ENCODE data around the gene SPATA17. TPM values are rescaled to one million over a fixed set of nuclear protein-coding genes. Genes with fewer than 3 reads are reported as not detected.

Gene SPATA17
- total and polyA plus RNA-seq, 10 of the 15 experiments (the other 5 are each of a cell fraction or from before 2014, with no cell fraction given): 0.08 to 0.27 (median 0.11) TPM; not detected in 6

GRCh38 chr1:217875229-217875628, 244.1 kb downstream of the SPATA17 start (continued):
- no peak for TF ChIP-seq PBX3 (IDR thresholded peaks at IDR 0.05; ENCODE audit: insufficient replicate concordance, low read depth, low read length)
- TF ChIP-seq, protein P1, sequence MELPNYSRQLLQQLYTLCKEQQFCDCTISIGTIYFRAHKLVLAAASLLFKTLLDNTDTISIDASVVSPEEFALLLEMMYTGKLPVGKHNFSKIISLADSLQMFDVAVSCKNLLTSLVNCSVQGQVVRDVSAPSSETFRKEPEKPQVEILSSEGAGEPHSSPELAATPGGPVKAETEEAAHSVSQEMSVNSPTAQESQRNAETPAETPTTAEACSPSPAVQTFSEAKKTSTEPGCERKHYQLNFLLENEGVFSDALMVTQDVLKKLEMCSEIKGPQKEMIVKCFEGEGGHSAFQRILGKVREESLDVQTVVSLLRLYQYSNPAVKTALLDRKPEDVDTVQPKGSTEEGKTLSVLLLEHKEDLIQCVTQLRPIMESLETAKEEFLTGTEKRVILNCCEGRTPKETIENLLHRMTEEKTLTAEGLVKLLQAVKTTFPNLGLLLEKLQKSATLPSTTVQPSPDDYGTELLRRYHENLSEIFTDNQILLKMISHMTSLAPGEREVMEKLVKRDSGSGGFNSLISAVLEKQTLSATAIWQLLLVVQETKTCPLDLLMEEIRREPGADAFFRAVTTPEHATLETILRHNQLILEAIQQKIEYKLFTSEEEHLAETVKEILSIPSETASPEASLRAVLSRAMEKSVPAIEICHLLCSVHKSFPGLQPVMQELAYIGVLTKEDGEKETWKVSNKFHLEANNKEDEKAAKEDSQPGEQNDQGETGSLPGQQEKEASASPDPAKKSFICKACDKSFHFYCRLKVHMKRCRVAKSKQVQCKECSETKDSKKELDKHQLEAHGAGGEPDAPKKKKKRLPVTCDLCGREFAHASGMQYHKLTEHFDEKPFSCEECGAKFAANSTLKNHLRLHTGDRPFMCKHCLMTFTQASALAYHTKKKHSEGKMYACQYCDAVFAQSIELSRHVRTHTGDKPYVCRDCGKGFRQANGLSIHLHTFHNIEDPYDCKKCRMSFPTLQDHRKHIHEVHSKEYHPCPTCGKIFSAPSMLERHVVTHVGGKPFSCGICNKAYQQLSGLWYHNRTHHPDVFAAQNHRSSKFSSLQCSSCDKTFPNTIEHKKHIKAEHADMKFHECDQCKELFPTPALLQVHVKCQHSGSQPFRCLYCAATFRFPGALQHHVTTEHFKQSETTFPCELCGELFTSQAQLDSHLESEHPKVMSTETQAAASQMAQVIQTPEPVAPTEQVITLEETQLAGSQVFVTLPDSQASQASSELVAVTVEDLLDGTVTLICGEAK (IDR thresholded peaks at IDR 0.05; ENCODE audit: borderline replicate concordance): no peak
- no peak for TF ChIP-seq NFYB (IDR thresholded peaks at IDR 0.05; ENCODE audit: insufficient read depth, low read depth, low read length)

DNA sequence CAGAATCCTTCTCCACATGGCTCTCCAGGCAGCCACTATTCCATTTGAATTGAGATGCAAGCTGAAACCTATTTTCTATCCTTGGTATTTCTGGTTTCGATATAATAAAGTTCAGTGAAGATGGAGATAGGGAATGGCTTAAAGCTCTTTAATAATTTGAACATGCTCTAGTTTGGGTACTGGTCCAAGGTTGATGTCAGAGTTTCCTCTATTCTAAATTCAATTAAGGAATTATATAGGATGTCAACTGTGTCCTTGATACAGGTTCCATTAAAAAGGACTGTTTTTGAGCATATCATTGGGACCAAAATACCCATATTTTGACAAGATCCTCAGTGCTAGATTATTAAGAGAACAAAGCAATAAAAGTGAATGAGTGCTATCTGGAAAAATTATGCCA, 245.3 kb downstream of the SPATA17 start:
- Histone ChIP-seq H3K4me1 (ENCODE audit: control insufficient read depth, insufficient read depth, low read length) (no peaks in the 10 kb centered on the region), H3K4me3 (no peak overlapping the region), H2AFZ (ENCODE audit: control insufficient read depth, low read depth, low read length) (no peak overlapping the region), H3K4me2 (ENCODE audit: control insufficient read depth, insufficient read depth) (no peak overlapping the region), H3K36me3 (ENCODE audit: control insufficient read depth in 2 of 2, insufficient read depth in 2 of 2, low read length in 1 of 2) (no peaks in the 10 kb centered on the region), H3K9me3 (replicated peaks; ENCODE audit: control insufficient read depth, insufficient read depth, low read length) (no peaks in the 10 kb centered on the region), H3K27me3 (replicated peaks in 1 of 2; ENCODE audit: control insufficient read depth in 2 of 2, insufficient read depth in 2 of 2, low read length in 1 of 2) (no peaks in the 10 kb centered on the region), H3K9ac (ENCODE audit: control insufficient read depth, insufficient read depth, low read length) (no peak overlapping the region), H3K79me2 (ENCODE audit: control insufficient read depth, insufficient read depth, low read length) (no peaks in the 10 kb centered on the region), H4K20me1 (ENCODE audit: control insufficient read depth, insufficient read depth) (no peaks in the 10 kb centered on the region), H3K27ac (ENCODE audit: control insufficient read depth, insufficient read depth) (no peak overlapping the region)
- ATAC-seq (no peak), DNase-seq (ENCODE audit: low read depth, low spot score) (no peak), FAIRE-seq (no peak)
- POLR2A ChIA-PET: no interaction called here
- 35% methylated on average over 1 of the region's 1 CpG for WGBS (ENCODE audit: insufficient coverage, insufficient replicate concordance, low lambda C conversion rate, missing lambda C conversion rate)
- BruUV-seq (replicated peaks): no TSS peak
- RAD21 ChIA-PET (ENCODE audit: unreplicated experiment): no interaction called here
- TF ChIP-seq IRF5 (IDR thresholded peaks at IDR 0.05; ENCODE audit: borderline replicate concordance): no peak
- TF ChIP-seq ZNF207 (IDR thresholded peaks at IDR 0.05; ENCODE audit: borderline replicate concordance): no peak
- TF ChIP-seq GABPA (IDR thresholded peaks at IDR 0.05; ENCODE audit: low read depth): no peak
- TF ChIP-seq TARDBP (IDR thresholded peaks at IDR 0.05; ENCODE audit: borderline replicate concordance): no peak
- no peak for TF ChIP-seq ZNF622 (IDR thresholded peaks at IDR 0.05)
- no peak for TF ChIP-seq HDAC6 (IDR thresholded peaks at IDR 0.05; ENCODE audit: unreplicated experiment)
- TF ChIP-seq, protein P2, sequence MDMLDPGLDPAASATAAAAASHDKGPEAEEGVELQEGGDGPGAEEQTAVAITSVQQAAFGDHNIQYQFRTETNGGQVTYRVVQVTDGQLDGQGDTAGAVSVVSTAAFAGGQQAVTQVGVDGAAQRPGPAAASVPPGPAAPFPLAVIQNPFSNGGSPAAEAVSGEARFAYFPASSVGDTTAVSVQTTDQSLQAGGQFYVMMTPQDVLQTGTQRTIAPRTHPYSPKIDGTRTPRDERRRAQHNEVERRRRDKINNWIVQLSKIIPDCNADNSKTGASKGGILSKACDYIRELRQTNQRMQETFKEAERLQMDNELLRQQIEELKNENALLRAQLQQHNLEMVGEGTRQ (IDR thresholded peaks at IDR 0.05; ENCODE audit: borderline replicate concordance, low read depth, low read length): no peak
- no peak for TF ChIP-seq BRCA1 (IDR thresholded peaks at IDR 0.05; ENCODE audit: low read depth, low read length)
- intact Hi-C loops (cut with micrococcal nuclease; ENCODE audit: unreplicated experiment) (no loop called here), in situ Hi-C loops (cut with MboI) (no loop called here)
- CTCF ChIA-PET: no interaction called here
- SMC1A ChIA-PET (ENCODE audit: uncharacterized antibody, unreplicated experiment): no interaction called here

All from GM12878 (cell line).